GM18870 (cell line): ENCODE measurements around the gene WDR12.
"Not testable (repeated sequence)": the region's sequence is repeated elsewhere in the genome, so short reads cannot be mapped to it uniquely, and the experiment has no call there.

Experiments
- ATAC-seq: cut with Tn5 transposase; IDR thresholded peaks from one replicate; pipeline ENCODE4 v1.9.1; 2021; ENCODE audit warnings: moderate library complexity; ENCODE audit not compliant: unreplicated experiment

WDR12 gene

DNA sequence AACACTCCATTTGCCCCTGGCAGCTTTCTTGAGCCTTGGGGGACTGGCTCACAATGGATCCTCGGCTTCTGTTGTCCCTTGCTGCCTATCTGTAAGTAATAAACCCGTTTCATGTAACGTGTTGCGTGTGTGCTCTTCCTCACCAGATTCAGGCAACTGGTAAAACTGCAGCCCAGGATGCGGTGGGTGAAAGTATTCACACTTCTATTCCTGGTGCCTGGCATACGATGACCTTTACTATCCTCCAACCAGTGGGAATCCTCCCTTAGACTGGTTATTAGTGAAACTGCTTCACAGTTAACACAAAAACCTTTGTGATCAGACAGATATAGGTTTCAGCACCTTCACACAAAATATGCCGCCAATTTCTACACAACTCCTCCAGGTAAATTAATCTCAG, 26.3 kb downstream of the WDR12 start:
- ATAC-seq = no peak

DNA sequence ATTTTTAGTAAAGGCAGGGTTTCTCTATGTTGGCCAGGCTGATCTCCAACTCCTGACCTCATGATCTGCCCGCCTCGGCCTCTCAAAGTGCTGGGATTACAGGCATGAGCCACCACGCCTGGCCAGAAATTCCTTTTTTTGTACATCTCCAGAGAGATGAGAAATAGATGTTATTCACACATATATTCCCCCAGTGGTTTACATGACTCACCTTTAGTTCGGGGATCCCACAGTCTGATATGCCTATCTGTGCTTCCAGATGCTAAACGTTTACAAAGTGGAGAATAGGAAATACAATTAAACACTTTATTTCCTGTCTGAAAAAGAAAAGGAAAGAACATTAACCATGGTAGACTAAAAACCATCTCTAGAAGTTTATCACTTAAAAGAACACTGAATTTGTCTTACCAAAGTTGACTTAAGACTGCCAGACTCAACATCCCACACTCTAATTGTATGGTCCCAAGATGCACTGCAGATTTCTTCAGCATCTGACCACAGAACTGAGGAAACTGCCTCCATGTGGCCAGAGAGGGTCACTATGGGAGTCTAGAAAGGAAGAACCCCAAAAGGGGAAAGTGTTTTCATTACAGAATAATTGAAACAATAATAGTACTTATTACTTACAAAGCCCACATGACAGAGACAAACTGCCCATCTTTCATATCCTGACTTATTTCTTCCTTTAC, 27.3 kb downstream of the WDR12 start:
- no peak for ATAC-seq

DNA sequence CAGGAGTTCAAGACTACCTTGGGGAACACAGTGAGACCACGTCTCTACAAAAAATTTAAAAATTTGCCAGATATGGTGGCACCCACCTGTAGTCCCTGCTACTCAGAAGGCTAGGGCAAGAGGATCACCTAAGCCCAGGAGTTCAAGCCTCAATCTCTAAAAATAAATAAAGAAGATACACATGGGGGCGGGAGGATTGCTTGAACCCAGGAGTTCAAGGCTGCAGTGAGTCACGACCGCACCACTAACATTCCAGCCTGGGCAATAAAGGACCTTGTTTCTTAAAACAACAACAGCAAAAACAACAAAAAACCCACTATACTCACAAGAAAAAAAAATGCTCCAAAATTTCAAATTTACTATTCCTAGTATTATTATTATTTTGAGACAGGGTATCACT, 29.9 kb downstream of the WDR12 start:
- no peak for ATAC-seq

DNA sequence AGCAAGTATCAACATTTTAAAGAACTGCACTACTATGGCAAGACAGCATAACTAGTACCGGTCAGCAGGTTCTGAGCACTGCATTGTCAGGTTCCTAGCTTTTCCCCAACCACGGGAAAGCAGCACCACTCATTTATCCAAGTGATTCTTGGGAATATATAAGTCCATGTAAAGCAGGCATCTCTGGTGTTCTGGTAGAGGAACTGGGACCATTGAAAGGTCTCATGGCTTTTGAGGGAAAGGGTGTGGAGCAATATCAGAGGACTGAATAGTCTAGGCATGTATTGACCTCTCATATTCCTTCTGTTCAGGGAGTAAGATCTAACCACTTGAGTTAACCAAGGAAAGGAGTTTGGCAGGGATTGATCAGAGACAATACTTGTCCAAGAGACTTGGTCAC, 33.8 kb downstream of the WDR12 start:
- no peak for ATAC-seq

DNA sequence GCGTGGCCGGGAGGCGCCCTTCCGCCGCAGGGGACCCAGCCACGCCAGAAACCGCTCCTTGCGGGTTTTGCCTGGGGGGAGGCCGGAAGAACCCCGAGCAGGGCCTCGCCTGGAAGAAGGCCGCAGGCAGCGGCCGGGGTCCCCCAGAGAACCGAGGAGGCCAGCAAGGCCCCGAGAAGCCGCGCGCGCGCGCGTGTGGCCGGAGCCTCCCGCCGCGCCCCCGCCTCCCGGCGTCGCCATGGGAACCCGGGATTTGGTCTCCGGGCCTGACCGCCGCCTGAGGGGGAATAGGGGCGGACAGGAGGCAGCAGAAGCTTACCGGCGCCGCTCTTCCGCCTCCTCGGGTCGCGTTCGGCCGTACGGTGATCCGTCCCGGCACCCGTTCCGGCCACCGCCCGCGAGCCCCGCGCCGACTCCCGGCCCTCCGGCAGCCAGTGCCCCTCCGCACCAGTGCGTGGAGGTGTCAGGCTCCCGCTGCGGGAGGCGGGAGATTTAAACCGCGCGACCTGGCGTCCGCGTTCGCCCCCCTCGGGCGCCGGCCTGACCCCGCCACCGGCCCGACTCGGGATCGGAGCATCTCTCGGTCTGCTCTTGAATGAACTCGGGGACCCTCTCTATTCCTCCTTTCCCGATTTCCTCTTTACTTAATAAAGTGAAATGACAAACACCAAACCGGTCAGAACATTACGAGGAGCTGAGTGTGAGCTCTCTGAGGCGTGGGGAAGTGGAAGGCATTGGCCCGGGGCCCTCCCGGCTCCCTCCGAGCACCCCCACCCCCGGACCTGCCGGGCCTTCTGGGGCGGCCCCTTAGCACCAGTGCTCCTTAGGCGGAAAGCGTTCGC, 40.0 kb downstream of the WDR12 start, which contains the start of gene ICA1L:
ICA1L (minus strand) TSS at position 467 of the 842 bp plus-strand sequence. CDS start 42,757 bp downstream, outside the sequence.
- ATAC-seq = peak; percentile 31

DNA sequence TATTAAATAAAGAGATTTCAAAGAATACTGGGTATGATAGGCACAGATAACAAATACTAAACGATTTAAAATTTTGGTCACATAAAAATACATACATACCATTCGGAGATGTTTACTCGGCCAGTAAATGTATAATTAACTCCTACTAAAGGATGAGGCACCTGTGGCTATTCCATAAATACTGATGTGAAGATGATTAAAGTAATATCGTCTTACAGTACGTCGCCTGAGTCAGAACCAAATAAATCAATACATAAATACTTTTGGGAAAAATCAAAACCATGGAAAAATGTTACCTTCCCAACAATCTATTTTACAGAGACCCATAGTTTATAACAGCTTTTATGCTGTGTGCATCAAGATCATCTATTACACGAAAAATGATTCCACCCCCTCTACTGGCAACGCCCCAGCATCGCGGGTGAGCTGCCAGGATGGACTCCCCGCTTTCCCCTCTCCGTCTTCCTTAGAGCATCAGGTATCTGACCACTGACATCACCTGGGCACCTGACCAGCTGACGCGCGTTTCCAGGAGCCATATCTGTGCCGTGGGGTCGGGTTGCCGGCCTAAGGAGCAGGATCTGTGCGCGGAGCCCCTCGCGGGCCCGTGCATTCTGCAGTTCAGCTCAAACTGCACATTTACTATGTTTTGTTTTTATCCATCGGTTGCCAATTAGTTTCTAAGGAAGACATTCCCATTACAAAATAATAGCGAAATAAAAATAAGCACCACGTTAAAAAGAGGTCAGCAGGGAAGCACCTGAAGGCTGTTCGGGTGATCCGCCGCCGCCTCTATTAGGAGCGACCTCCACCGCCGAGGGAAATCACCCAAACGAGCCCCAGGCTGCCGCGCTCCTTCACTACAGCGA, 40.8 kb downstream of the WDR12 start:
- peak; percentile 54 for ATAC-seq

DNA sequence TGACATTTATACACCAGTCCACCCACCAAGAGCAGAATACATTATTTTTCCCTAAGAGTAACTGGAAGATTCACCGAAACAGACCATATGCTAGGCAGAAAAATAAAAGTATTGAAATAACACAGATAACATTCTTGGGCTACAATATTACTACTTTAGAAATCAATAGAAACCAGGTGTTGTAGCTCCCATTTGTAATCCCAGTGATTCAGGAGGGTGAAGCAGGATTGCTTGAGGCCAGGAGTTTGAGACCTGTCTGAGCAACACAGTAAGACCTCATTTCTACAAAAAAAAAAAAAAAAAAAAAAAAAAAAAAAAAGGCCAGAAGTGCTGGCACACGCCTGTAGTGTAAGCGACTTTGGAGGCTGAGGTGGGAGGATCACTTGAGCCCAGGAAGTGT, 49.5 kb downstream of the WDR12 start:
- no peak for ATAC-seq

DNA sequence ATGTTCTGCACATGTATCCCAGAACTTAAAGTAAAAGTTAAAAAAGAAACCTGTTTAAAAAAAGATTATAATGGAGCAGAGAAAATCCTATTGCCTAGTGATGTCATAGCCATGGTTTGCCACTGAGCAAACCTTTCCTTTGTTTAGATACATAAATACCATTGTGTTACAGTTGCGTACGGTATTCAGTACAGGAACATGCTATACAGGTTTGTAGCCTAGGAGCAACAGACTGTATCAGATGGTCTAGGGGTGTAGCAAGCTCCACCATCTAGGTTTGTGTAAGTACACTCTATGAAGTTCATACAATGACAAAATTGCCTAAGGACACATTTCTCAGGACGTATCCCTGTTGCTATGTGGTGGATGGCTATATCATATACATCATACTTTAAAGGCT, 52.9 kb downstream of the WDR12 start:
- no peak for ATAC-seq

DNA sequence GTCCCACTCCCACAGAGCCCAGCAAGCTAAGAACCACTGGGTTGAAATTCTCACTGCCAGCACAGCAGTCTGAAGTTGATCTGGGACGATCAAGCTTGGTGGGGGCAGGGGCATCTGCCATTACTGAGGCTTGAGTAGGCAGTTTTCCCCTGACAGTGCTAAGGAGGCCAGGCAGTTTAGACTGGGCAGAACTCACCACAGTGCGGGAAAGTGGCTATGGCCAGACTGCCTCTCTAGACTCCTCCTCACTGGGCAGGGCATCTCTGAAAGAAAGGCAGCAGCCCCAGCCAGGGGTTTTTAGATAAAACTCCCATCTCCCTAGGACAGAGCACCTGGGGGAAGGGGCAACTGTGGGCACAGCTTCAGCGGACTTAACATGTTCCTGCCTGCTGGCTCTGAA, 62.1 kb downstream of the WDR12 start:
- not testable (repeated sequence) for ATAC-seq

DNA sequence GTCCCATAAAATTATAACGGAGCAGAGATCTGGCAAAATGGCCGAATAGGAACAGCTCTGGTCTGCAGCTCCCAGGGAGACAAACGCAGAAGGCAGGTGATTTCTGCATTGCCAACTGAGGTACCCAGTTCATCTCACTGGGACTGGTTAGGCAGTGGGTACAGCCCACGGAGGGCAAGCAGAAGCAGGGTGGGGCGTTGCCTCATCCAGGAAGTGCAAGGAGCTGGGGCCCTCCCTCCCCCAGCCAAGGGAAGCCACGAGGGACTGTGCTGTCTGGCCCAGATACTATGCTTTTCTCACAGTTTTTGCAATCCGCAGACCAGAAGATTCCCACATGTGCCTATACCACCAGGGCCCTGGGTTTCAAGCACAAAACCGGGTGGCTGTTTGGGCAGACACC, 62.7 kb downstream of the WDR12 start:
- no peak for ATAC-seq

DNA sequence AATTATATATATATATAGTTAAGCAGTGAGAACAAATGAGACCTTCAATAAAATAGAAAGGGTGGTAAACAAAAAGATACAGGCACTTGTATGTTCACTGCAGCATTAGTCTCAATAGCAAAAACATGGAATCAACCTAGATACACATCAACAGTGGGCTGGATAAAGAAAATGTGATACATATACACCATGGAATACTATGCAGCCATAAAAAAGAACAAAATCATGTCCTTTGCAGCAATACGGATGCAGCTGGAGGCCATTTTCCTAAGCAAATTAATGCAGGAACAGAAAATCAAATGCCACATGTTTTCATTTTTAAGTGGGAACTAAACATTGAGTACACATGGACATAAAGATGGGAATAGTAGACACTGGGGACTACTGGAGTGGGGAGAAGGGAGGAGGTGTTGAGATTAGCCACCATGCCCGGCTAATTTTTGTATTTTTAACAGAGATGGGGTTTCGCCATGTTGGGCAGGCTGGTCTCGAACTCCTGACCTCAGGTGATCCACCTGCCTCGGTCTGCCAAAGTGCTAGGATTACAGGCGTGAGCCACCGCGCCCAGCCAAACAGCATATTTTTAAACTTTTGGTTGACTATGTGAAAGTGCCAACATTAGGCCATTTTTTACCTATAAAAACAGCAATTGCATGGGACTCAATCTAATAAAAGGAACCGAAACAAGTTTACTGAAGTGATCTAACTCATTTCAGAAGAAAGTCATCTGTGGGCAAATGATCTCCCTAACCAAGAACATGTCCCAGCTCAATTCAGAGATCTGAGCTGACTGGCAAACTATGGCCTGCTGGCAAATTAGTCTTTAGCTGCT, 63.6 kb downstream of the WDR12 start:
- no peak for ATAC-seq

DNA sequence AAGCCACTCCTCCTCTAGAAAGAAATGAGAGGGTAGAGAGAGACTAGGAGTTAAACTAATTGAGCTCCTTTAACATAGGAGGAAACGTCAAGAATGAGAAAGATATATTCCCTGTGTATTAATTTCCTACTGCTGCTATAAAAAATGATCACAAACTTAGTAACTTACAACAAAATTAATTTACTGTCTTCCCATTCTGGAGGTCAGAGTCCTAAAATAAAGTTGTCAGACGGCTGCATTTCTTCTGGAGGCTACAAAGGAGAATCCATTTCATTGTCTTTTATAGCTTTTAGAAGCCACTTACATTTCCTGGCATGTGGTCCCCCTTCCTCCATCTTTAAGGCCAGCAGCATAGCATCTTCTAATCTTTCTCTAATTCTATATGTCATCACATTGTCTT, 66.8 kb downstream of the WDR12 start:
- ATAC-seq = no peak

DNA sequence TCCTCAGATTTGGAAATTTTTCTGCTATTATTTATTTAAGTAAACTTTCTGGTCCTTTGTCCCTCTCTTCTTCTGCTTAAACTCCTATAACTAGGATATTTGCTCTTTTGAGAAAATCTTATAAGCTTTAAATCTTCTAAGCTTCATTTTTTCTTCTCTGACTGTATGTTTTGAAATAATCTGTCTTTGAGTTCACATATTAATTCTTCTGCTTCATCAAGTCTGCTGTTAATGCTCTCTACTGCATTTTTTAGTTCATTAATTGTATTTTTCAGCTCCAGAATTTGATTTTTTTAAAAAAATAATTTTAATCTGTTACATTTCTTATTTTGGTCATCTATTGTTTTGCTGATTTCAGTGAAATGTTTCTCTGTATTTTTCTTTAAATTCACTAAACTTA, 68.8 kb downstream of the WDR12 start:
- ATAC-seq = no peak

DNA sequence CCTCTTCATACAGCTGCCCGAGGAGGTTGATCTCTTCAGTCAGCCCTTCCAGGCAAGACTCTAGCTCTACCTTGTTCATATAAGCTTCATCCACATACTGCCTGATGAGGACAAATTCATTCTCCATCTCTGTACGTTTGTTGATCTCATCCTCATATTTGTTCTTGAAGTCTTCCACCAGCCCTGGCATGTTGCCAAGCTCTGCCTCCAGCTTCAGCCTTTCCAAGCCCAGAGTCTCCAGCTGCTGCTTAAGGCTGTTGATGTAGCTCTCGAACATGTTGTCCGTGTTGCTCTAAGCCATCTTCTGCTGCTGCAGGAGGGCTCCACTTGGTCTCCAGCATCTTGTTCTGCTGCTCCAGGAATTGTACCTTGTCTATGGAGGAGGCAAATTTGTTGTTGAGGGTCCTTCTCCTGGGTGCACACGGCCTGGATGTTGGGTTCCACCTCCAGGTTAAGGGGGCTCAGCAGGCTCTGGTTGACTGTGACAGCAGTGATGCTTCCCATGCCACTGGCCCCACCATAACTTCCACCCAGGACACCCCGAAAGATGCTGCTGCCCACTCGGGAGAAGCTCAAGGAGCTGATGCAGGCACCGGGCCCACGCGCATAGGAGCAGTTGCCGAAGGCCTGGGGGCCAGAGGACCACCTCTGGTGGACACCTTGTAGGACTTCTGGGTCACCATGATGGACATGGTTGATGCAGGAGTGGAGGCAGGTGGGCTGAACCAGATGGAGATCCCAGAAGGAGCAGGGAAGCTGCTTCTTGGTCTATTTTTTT, 70.2 kb downstream of the WDR12 start:
- ATAC-seq = no peak

DNA sequence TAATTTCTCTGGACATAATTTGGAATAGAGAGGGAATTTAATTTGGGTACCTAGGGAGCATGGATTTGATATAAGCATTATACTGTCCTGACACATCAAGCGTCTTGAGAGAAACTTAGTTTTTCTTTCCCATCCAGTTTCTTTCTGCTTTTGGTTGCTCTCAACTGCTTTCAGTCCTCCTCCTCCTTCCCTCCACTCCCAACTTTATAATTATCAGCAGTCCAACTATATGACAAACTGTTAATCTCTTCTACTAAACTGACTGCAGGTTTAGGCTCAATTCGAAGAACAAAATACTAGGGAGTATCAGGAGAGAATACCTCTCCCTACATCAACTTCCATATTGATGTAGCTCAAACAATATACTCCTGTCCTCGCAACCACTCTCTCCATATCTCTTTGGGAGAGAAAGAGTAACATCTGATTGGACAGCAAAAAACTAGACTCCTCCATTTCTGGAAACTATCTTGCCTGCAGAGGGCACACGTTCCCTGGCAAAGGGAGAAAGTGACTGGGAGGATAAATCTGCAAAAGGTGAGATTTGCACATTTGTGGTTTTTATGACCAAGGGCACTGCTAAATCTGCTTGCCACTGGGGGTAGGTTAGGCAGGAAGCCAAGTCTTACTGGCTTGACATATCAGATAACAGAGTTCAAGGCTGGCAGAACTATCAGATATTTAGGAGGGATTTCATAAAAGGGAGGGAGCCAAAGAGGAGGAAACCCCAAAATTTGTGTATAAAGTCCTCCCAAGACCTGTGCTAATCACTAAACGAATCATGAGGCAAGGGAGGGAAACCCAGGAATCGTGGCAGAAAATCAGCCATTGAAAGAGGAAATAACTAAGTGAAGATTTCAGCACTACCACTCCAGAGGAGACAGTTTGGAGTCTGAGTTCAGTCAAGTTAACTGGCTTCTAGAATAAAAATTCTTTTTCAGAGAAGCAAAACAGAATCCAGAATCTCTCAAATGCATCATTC, 79.9 kb downstream of the WDR12 start:
- ATAC-seq = no peak

DNA sequence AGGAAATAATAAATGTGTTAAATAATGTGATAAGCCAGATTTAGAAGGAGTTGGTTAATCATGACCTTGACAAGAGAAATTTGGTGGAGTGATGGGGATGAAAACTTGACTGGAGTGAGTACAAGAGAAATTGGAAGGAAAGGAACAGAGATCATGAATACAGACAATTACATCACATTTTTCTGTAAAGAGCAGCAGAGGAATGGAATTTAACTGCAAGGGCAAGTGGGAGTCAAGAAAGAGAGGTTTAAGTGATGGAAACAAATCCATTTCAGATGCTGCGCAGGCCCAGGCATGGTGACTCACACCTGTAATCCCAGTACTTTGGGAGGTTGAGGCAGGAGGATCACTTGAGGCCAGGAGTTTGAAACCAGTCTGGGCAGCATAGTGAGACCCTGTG, 86.6 kb downstream of the WDR12 start:
- ATAC-seq = no peak
